Amniotic epithelial cell (primary cell): ENCODE results near the gene TGIF2.
"Not testable (repeated sequence)": the region's sequence is repeated elsewhere in the genome, so short reads cannot be mapped to it uniquely, and the experiment has no call there.

Experiments
- DNase-seq: peaks from one replicate; pipeline ENCODE4 v3.0.0-alpha.2; 2010; ENCODE audit warnings: low read depth

Gene TGIF2

GRCh38 chr20:36614781-36615557 lies 41.6 kb downstream of the TGIF2 start:
- no peak for DNase-seq

GRCh38 chr20:36620917-36621316 lies 47.5 kb downstream of the TGIF2 start:
- DNase-seq, result no peak

- no peak for DNase-seq
Measured at GRCh38 chr20:36623444-36623843, 50.0 kb downstream of the TGIF2 start.

- no peak for DNase-seq
Measured at GRCh38 chr20:36624068-36624943, 50.9 kb downstream of the TGIF2 start.

- DNase-seq, result no peak
Measured at GRCh38 chr20:36624944-36625324, 51.5 kb downstream of the TGIF2 start.

GRCh38 chr20:36628076-36628475 lies 54.7 kb downstream of the TGIF2 start:
- DNase-seq, result no peak

GRCh38 chr20:36629719-36630681 lies 56.6 kb downstream of the TGIF2 start:
- DNase-seq, result no peak

GRCh38 chr20:36631646-36632045 lies 58.2 kb downstream of the TGIF2 start:
- peak; percentile 18 for DNase-seq

- DNase-seq, result no peak
Measured at GRCh38 chr20:36632147-36632486, 58.7 kb downstream of the TGIF2 start.

GRCh38 chr20:36632487-36633284 lies 59.3 kb downstream of the TGIF2 start:
- no peak for DNase-seq

- DNase-seq, result no peak
Measured at GRCh38 chr20:36633285-36633772, 59.9 kb downstream of the TGIF2 start.

GRCh38 chr20:36634342-36634741 lies 60.9 kb downstream of the TGIF2 start:
- no peak for DNase-seq

- not testable (repeated sequence) for DNase-seq
Measured at GRCh38 chr20:36638876-36639400, 65.5 kb downstream of the TGIF2 start.

- no peak for DNase-seq
Measured at GRCh38 chr20:36641506-36641843, 68.1 kb downstream of the TGIF2 start.

- no peak for DNase-seq
Measured at GRCh38 chr20:36642136-36642535, 68.7 kb downstream of the TGIF2 start.
